AG20443 (cell line): ENCODE results near the gene RETREG1.
A peak's percentile ranks its signal among the peaks of the same experiment; 100 is the strongest.

Experiments
- DNase-seq: peaks from one replicate; pipeline ENCODE4 v3.0.0; 2012; ENCODE audit warnings: low spot score, mixed read lengths

The RETREG1 gene

DNA sequence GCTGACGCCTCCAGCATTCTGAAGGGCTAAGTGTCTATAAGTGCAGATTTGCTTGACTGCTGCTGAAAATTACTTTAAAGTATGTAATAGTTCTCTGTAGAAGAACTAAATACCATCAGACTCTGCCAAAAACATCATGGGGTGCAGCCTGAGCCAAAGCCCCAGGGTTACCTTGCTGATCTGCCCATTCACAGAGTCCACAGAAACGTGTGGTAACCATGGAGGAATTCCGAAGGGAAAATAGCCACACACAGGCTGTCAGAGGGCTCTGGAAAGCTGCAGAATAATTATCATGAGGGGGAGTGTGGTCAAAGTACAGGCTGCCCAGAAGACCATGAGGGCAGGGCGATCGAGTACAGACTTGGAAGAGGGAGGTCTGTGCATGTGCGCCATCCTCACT is 36.4 kb downstream of the RETREG1 start:
- no peak for DNase-seq

DNA sequence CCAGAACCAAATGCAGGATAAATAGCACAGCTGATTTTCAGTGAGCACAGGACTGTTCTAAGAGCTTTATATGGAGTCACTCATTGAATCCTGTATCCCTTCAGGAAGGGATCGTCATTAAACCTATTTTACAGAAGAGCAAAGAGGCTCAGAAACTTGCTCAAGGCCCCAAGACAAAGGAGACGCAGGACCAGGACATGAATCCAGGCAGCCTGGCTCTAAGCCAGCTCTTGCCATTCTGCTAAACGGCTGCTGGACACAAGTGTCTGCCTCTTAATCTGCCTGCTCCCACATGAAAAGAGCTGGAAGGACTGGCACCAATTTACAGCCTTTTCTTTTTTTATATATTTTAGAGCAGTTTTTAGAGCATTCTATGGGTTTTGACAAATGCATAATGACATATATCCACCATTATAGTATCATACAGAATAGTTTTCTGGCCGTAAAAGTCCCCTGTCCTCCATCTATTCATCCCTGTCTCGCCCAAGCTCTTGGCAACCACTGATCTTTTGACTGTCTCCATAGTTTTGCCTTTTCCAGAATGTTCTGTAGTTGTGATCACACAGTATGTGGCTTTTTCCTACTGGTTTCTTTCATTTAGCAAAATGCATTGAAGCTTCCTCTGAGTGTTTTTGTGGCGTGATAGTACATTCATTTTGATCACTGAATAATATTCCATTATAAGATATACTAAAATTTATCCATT is 37.5 kb downstream of the RETREG1 start:
- DNase-seq = no peak

DNA sequence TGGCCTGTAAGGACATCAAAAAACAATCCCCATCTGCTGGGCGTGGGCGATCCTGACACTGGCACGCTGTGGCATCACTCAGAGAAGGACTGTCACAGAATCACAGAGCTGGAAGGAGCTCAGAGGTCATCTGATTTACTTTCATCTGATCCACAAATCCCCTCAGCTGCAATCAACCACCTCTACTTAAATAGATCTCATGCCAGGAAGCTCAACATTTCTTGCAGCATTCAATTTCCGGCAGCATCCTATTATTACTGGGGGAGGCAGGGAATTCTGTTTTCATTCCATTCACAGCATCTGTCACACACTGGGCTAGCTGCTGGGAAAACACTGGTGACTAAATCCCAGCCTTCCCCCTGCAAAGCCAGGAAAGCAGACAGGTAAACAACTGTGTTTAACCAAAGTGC is 38.3 kb downstream of the RETREG1 start:
- no peak for DNase-seq

DNA sequence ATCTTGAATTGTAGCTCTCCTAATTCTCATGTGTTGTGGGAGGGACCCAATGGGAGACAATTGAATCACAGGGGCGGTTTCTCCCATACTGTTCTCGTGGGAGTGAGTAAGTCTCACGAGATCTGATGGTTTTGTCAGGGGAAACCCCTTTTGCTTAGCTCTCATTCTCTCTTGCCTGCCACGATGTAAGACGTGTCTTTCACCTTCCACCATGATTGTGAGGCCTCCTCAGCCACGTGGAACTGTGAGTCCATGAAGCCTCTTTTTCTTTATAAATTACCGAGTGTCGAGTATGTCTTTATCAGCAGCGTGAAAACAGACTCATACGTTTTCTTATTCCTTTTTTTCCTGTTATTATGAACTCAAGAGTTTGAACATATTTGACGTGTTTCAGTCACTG is 39.1 kb downstream of the RETREG1 start:
- no peak for DNase-seq

DNA sequence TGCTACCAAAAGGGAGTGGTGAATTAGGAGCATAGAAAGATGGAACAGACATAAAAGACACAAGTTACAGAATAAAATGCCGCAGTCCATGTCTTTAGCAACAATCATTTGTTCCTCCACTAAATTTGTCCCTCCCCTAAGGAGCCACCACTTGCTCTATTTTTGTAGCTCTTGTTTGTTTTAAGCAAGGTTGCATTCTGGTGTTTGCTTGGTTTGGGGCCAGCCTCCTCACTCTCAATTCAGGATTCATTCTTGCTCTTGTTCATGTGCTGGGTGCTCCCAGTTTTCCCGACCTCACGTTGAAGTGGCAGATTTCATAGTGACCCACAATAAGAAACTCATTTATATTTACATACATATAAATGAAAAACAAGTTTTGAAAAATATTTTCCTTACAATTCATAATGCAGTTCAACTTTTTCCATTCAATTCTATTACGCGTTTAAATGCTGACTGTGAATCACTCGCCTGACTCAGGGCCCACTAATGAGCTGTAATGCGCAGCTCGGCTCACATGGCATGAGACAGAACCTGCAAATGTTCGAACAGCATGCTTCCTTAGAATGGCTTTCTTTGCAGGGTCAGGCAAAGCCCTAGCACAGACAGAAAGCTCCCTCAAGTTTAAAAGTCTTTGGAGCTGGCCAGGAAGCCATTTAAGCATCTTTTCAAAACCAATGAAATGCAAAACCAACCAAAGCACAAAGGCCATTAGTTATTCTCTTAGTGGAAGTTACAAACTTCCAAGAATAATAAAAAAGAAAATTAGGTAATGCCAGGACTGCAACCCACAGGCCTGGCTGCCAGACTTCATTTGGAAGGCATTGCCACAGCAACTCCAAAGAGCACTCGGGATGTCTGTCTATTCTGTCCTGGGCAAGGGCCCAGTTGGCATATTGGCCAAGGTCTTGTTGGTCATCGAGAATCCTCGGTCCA is 41.7 kb downstream of the RETREG1 start:
- peak; percentile 83 for DNase-seq

DNA sequence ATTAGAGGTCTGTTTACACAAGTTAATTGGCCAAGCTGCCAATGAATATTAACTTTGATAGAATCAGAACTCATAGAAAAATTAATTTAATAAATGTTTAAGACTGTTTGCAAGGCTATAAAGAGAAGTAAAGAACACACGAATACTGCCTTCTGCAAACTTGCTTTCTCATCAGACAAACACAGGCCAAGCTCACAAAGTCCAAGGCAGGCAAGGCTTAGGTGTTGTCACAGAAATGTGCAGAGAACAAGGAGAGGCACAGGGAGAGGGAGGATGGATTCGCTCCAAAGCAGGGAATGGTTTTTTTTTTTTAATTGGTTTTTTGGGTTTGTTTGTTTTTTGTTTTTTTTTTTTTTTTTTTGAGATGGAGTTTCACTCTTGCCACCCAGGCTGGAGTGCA is 43.4 kb downstream of the RETREG1 start:
- no peak for DNase-seq

DNA sequence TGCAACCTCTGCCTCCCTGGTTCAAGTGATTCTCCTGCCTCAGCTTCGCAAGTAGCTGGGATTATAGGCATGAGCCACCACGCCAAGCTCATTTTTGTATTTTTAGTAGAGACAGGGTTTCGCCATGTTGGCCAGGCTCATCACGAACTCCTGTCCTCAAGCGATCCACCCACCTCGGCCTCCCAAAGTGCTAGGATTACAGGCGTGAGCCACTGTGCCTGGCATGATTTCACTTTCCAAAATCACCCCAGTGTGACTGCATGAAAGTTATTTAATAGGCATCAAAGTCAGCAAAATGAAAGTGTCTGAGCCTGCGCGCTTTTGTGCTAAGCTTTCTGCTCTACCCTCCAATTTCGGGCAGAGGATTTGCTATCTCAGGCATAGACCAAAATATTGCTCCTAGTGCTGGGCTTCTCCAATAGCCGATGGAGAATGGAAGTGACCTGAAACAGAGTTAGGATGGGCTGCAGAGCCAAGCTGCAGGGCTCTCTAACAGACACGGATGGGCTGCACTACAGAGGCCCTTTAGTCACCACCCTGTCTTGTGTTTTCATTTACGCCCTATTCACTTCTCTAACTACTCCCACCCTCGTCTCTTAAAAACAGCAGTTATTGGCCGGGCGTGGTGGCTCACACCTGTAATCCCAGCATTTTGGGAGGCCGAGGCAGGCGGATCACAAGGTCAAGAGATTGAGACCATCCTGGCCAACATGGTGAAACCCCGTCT is 44.3 kb downstream of the RETREG1 start:
- no peak for DNase-seq

DNA sequence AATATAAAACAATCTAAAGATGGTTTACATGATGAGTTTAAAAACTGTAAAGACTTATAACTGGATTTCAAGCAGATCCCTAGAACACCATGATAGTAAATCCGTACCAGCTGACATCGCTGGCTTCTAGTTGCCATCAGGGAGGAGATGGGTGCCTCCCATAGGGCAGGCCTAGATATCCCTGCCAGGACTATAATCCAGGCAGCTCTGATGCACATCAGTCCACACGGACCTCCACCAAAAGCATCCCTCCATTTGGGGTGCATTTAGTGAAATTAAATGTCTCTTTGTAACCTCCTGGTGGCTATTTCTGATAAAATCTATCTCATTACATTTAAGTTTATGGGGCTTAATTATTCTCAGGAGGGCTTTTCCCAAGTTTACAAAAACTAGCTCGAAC is 45.8 kb downstream of the RETREG1 start:
- no peak for DNase-seq

DNA sequence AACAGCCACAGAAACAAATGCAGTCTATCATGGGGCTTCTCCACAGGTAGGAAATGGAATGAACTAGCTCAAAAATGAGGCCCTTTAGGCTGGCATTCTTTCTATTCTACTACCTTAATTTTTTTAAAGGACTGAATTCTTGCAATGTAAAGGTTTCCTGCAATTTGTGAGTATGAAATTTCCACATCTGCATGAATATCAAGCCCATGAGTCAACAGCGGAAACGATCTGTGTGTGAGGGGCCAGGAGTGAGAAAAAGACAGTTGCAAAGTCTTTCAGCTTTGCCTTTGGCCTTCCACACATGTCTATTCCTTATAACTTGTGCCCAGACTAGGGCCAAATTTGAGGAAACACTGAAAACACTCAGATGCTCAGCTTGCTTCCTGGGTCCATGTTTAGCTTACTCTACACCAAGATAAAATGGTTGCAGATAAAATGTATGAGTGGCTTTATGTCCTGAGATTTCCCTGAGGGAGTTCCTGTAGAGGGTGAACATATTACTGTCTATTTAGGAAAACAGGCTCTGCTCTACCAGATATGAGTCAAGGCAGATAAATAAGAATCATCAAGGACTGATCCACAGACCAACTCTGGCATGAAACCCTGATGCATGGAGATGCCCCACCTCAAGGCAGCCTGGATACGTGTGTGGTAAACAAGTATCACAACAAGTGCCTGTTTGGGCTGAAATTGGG is 46.5 kb downstream of the RETREG1 start:
- peak; percentile 26 for DNase-seq

DNA sequence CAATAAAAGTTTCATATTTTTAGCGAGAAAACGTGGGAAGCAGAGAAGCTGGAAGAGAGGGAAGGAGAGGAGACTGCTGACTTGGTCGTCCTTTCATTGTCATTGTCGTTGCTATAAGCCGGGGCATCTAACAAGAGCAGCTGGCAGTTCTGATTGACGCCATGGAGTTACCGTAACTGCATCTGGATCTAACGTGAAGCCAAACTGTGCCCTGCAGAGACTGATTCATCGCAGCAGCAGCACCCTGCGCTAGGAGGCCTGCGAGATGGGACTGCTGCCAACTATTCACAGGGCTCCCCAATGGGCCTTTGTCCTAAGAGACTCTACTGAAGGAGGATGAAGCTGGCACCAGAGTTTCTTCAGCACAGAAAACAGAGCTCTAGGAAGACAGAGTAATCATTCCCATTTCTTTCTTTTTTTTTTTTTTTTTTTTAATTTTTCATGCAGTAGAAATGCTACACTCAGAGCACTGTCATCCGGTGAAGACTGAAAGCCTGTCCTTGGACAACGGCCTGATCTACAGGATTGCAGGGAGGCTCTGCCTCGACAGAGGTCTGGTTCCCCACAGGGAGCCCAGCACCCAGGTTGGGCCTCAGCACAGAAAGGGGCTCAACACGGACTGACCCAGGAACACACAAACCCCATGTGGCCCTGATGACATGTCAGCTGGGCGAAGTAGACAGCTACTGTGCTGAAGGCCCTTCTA is 47.8 kb downstream of the RETREG1 start:
- DNase-seq = no peak

DNA sequence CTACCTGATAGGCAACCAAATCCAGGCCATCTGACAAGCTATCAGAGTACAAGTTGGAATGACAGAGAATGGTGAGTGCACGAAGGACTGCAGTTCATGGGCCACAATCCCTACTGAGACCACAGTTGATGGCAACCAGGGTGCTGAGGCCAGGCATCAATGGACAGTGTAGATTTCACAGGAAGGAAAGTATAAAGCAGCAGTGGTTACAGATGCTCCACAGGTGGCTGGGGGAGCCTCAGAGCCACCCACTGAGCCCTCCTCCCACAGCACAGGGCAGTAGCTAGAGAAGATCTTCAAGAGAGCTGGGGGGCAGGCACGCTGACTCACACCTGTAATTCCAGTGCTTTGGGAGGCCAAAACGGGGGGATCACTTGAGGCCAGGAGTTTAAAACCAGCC is 49.4 kb downstream of the RETREG1 start:
- no peak for DNase-seq

DNA sequence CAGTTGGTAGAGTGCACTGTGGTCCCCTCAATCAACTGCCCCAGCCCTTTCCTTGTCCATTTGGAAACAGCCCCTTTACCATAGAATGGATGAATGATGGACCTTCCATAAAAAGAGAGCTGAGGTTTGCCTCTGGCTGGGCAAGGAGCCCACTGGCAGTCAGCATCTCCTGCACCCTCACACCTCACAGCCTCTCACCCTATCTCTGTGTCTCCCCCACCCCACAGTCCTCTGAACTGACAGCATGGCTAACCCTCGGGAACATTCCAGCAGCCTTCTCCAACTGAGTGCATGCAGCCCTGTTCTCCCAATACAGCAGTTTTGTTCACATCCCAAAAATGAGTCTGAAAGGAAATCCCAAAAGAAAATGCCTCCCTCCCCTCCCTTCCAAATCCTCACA is 51.7 kb downstream of the RETREG1 start:
- no peak for DNase-seq

DNA sequence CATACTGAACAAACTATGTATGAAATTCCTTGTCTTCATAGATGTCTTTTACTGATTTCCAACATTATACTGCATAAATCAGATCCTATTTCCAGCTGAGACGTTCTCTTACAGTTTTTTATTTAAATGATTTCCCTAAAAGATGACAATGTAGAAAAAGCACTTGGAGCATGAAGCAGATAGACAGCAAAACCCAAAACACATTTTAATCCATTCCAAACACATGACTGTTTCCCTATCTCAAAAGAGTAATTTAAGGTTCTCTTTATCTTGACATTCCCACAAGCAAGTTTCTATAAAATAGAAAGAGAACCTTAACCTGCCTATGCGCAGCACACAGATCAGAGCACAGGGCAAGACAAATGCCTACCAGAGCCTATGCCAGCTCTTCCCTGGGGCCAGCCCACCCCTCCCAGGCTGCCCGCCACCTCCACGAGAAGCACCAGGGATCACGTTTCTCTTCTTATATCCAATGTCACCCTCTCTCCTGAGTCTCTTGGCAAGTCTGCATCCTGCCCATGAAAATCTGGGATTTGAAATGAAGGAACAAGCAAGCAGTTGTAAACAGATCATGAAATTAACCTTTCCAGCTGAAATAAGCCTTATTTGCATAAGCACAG is 52.4 kb downstream of the RETREG1 start:
- DNase-seq = no peak

DNA sequence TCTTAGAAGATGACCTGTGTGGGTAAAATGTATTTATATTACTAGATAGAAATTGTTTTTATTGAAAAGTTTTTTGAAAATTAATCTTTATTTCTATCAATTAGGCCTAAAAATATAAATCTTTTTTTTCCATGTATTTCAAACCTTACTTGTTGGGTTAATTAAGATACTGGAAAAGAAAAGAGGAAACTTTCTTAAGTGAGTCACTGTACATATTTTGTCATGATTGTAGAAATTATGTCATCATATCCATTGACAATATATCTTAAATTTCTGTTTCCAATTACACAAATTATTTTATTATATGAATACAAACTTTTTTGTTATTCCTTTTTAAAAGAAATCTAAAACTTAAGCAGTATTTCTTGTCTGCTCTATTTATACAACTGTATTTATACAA is 53.1 kb downstream of the RETREG1 start:
- no peak for DNase-seq

DNA sequence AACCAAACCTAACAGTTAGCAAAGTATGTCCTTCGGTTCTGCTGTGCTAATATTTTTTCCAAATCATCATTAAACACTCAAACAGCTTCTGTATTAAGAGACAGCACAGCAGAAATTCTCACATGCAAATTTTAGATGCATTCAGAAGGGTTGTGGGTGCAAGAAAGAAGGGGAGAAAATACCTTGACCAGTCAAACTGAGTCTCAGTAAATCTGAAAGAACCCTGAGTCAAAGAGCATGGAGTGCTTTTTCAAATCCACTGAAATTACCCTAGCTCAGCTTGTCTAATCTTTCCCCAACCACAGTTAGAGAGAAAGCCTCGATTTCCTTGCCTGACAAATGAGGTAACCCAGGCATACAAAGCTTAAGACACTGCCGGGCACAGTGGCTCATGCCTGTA is 55.1 kb downstream of the RETREG1 start:
- DNase-seq = no peak

DNA sequence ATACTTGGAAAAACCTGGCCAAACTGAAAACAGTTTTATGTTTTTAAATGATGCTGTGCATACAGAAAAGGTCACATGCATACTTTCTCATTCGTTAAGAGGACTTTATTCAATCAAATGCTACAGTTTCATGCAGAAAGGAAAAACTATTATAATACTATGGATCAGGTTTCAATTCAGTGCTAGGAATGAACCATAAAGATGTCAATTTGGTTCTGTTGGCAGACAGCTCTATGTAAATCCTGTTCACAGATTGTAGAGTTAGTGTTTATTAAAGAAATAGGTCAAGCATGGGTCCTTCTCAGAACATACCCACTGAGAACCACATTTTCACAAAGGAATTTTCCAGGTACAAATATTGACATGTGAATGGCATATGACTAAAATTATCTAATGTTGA is 57.1 kb downstream of the RETREG1 start:
- no peak for DNase-seq

DNA sequence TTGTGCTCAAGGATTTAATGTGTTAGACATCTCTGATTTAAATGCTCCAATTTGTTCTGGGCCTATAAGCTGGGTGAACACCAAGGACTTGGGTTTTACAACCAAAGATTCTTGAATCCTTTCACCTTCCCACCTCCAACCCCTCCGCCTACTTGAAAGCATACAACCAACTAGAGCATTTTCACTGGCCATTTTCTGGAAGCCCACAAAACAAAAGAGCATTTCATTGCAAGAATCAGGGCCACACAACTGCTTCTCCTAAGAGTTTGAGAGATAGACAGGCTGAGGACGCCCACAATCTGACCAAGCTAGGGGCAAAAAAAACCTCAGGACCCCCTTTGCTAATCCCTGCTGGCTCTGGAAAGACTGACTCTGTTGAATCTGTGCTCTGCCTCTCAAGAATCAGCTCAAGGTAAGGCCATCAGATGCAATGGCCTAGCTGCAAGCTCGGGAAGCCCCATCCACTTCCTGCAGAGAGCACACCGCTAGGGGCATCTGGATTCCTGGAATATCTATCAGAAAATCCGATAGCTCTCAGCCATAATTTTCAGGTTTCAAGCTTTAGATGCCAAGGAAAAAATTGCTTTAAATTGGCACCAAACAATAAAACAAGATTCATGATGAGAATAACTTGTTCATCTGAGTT is 57.7 kb downstream of the RETREG1 start:
- no peak for DNase-seq

DNA sequence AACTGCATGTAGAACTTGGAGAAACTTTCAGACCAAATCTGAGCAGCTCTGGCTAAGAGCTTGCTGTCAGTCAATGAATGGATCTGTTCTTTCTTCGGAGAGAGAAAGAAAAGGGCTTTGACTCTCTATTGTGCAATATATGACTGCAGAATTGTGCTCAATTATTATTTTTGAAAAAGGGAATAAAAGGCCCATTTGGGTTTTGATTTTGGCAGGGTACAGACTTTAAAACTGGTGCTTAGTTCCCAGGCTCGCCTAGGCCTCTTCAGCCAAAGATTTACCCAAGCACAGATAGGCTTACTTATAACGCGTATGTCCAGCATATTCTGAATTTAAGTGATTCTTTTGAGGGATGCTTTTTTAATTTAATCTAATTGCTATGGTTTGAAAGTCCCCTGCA is 59.3 kb downstream of the RETREG1 start:
- DNase-seq = no peak

DNA sequence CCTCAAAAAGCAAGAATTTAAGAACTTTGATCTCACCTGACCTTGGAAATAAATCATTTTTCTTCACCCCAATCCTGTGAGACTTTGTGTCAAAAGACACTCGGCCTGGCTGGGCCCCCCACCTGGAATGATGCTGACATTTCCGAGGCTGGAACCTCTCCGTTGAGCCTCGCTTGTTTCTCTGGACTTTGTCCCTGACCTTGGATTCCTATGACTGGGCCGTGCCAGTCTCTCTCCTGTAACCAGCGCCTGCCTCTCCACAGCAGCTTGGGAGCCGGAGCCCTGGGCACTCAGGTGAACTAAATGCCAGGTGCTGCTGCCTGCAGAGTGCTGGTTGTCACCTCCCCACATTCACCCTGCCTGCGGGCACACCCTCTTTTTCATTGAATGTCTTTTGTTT is 62.7 kb downstream of the RETREG1 start:
- DNase-seq = no peak

DNA sequence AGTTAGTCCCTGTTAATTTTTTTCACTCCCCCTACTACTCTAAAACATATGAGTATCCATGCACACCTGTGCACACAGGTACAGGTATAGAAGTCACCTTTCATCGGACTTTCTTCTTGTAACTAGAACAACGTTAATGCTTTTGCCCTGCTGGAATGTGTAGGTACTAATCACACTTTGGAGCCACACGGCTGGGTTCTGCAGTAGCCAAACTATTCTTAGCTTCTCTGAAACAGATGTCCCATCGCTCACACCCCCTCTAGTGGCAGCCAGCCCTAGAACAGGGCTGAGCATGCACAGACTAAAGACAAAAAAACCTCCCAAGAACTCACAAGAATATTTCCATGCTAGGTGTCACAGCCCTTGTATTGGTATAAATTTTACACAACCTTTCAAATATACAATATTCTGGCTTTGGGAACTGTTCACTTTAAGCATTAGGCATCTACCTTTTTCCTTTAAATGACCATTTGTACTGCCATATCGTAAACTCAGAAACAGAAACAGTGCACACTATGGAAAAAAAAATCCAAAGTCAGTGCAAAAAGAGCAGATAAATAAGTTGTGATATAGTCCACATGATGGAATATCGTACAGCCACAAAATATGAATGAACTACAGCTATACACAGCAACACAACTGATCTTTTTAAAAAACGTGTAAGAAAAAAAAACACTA is 64.0 kb downstream of the RETREG1 start:
- DNase-seq = peak; percentile 82
